GM10248 (cell line): ENCODE data around the gene CASD1.

Source experiments
- CTCF ChIA-PET: fragments of 300-600 bp; sonication (Branson Sonifier 250); formaldehyde crosslinking; extraction: SDS; loops from one replicate; lab custom pipeline; 2021; ENCODE audit warnings: antibody characterized with exemption; lab: Yijun Ruan, JAX
- POLR2A ChIA-PET: fragments of 350-650 bp; sonication (Branson Sonifier 250); formaldehyde crosslinking; extraction: SDS; loops from one replicate; lab custom pipeline; 2020; ENCODE audit warnings: antibody characterized with exemption; lab: Yijun Ruan, JAX
- DNase-seq: peaks from one replicate; pipeline ENCODE4 v3.0.0; 2012; ENCODE audit errors: extremely low spot score
- CTCF ChIP-seq: IDR thresholded peaks from 2 replicates; pipeline ENCODE4 v1.5.1; 2012; ENCODE audit warnings: mild to moderate bottlenecking, low read depth; ENCODE audit errors: extremely low read depth, missing control alignments, control extremely low read depth

Gene CASD1

GRCh38 chr7:94478648-94479214 is 30.9 kb upstream of the CASD1 start:
- POLR2A ChIA-PET, result no interaction called here
- CTCF ChIA-PET, result no interaction called here

GRCh38 chr7:94481279-94481678 is 28.3 kb upstream of the CASD1 start:
- CTCF ChIA-PET, result no interaction called here
- POLR2A ChIA-PET, result no interaction called here
- DNase-seq, result no peak
- no peak for TF ChIP-seq CTCF

More at GRCh38 chr7:94478648-94479214, 30.9 kb upstream of the CASD1 start:
- no peak for DNase-seq
- no peak for TF ChIP-seq CTCF

- CTCF ChIA-PET, result interaction anchor here (1.5 kb wide), 1 partner anchor 33 kb away, joined by 3 read pairs; no protein-coding TSS in a partner anchor
- TF ChIP-seq CTCF, result no peak
- POLR2A ChIA-PET, result no interaction called here
- DNase-seq, result no peak
Observed at GRCh38 chr7:94482796-94483195, 26.8 kb upstream of the CASD1 start.

- DNase-seq, result no peak
- ChIA-PET POLR2A (no interaction called here), CTCF (interaction anchor here (1.3 to 1.8 kb wide), 3 partner anchors 10 to 102 kb away, joined by 3 to 5 read pairs (median 3); no protein-coding TSS in a partner anchor)
- no peak for TF ChIP-seq CTCF
Observed at GRCh38 chr7:94483843-94484242, 25.8 kb upstream of the CASD1 start.

GRCh38 chr7:94486216-94486615 is 23.4 kb upstream of the CASD1 start:
- no peak for DNase-seq
- ChIA-PET POLR2A (no interaction called here), CTCF (no interaction called here)
- TF ChIP-seq CTCF, result no peak

- ChIA-PET POLR2A (no interaction called here), CTCF (interaction anchor here (2.2 kb wide), 1 partner anchor 12 kb away, joined by 9 read pairs; no protein-coding TSS in a partner anchor)
- DNase-seq, result no peak
- TF ChIP-seq CTCF, result no peak
Observed at GRCh38 chr7:94491410-94491809, 18.2 kb upstream of the CASD1 start.
